ENCODE measurements around the gene ODF2L. TPM values are rescaled to one million over a fixed set of nuclear protein-coding genes. Genes with fewer than 3 reads are reported as not detected.

The ODF2L gene
- total and polyA plus RNA-seq, 8 donors: 6.1 to 36.4 (median 11.3) TPM

- no peaks in the 10 kb centered on the region for H3K4me1 ChIP-seq
- TF ChIP-seq, protein P1, sequence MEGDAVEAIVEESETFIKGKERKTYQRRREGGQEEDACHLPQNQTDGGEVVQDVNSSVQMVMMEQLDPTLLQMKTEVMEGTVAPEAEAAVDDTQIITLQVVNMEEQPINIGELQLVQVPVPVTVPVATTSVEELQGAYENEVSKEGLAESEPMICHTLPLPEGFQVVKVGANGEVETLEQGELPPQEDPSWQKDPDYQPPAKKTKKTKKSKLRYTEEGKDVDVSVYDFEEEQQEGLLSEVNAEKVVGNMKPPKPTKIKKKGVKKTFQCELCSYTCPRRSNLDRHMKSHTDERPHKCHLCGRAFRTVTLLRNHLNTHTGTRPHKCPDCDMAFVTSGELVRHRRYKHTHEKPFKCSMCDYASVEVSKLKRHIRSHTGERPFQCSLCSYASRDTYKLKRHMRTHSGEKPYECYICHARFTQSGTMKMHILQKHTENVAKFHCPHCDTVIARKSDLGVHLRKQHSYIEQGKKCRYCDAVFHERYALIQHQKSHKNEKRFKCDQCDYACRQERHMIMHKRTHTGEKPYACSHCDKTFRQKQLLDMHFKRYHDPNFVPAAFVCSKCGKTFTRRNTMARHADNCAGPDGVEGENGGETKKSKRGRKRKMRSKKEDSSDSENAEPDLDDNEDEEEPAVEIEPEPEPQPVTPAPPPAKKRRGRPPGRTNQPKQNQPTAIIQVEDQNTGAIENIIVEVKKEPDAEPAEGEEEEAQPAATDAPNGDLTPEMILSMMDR (IDR thresholded peaks at IDR 0.05): no peak
- intact Hi-C loops (cut with DNase I): no loop called here
- peak in 3 of 4 donors; percentile 43 to 68 (median 63) for ATAC-seq
- FAIRE-seq: no peak
- no peaks in the 10 kb centered on the region for H3K9me3 ChIP-seq
- no peaks in the 10 kb centered on the region for H3K36me3 ChIP-seq
- no peak for DNase-seq
- H3K4me3 ChIP-seq: no peak overlapping the region
- H3K27me3 ChIP-seq: no peaks in the 10 kb centered on the region
- H3K27ac ChIP-seq: no peak overlapping the region
- WGBS, 2 donors: 56 to 57% methylated on average over 4 of the region's 4 CpGs
Observed at GRCh38 chr1:86419277-86419903, 23.3 kb upstream of the ODF2L start.

GRCh38 chr1:86416343-86416742, 20.2 kb upstream of the ODF2L start:
- 50 to 54% methylated on average over 6 of the region's 6 CpGs for WGBS, 2 donors
- TF ChIP-seq, protein P1 (IDR thresholded peaks at IDR 0.05): no peak
- Histone ChIP-seq H3K36me3 (no peaks in the 10 kb centered on the region), H3K4me1 (no peaks in the 10 kb centered on the region), H3K27ac (no peak overlapping the region), H3K9me3 (no peaks in the 10 kb centered on the region), H3K27me3 (no peaks in the 10 kb centered on the region), H3K4me3 (no peak overlapping the region)
- FAIRE-seq (no peak), ATAC-seq (peak in 2 of 4 donors; percentile 42 to 50), DNase-seq (no peak)
- intact Hi-C loops (cut with DNase I): no loop called here

- H3K4me3 ChIP-seq: no peak overlapping the region
- ATAC-seq (no peak), FAIRE-seq (no peak), DNase-seq (no peak)
- H3K9me3 ChIP-seq: no peaks in the 10 kb centered on the region
- H3K4me1 ChIP-seq: no peaks in the 10 kb centered on the region
- H3K27ac ChIP-seq: no peak overlapping the region
- intact Hi-C loops (cut with DNase I): no loop called here
- 94% methylated on average over 4 of the region's 4 CpGs for WGBS, 2 donors
- TF ChIP-seq, protein P1 (IDR thresholded peaks at IDR 0.05): no peak
- H3K36me3 ChIP-seq: no peaks in the 10 kb centered on the region
- H3K27me3 ChIP-seq: no peaks in the 10 kb centered on the region
Observed at GRCh38 chr1:86410879-86411278, 14.8 kb upstream of the ODF2L start.

- 83 to 87% methylated on average over 6 of the region's 6 CpGs for WGBS, 2 donors
- TF ChIP-seq, protein P1 (IDR thresholded peaks at IDR 0.05): no peak
- Histone ChIP-seq H3K36me3 (no peaks in the 10 kb centered on the region), H3K4me1 (no peaks in the 10 kb centered on the region), H3K27me3 (no peaks in the 10 kb centered on the region), H3K9me3 (no peaks in the 10 kb centered on the region), H3K4me3 (no peak overlapping the region), H3K27ac (no peak overlapping the region)
- intact Hi-C loops (cut with DNase I): no loop called here
- no peak for ATAC-seq
- DNase-seq: no peak
- no peak for FAIRE-seq
Observed at GRCh38 chr1:86409416-86410021, 13.4 kb upstream of the ODF2L start.

DNA sequence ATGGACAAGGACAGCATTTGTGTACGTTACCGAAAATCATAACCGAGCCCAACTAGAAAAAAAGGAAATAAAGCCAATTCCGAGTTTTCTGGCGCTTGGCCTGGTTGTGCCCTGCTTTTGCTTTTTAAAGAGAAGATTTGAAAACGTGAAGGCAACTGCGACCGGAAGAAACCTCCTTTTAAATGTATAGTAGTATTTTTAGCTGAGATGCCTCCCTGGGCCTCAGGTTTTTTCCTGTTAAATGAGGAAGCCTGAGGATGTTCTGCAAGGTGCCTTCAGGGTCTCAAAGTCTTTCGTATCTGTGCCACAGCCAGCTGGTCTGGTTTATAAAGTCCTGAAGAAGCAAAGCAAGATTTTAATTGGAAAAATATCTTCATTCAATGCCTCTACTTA, 371 bp upstream of the ODF2L start:
- Histone ChIP-seq H3K27me3 (no peaks in the 10 kb centered on the region), H3K4me3 (peak overlapping the region; percentile 83 to 97 (median 88)), H3K36me3 (no peaks in the 10 kb centered on the region), H3K9me3 (no peaks in the 10 kb centered on the region), H3K27ac (peak overlapping the region; percentile 43 to 74 (median 52)), H3K4me1 (peaks cover 0 to 7% (median 0%) of the 10 kb centered on the region in 3 donors)
- DNase-seq: no peak
- intact Hi-C loops (cut with DNase I): no loop called here
- no peak for FAIRE-seq
- 0 to 1% methylated on average over 9 of the region's 9 CpGs for WGBS, 2 donors
- peak; percentile 3 to 16 (median 4) for ATAC-seq
- TF ChIP-seq, protein P1 (IDR thresholded peaks at IDR 0.05): no peak

Data from pancreas (tissue), 10 donors.